Endothelial cell of umbilical vein (primary cell): ENCODE data around the gene HLA-DPB1. TPM values are rescaled to one million over a fixed set of nuclear protein-coding genes. Genes with fewer than 3 reads are reported as not detected.

ENCODE experiments used
- BruUV-seq: library from RNA; stranded (reverse); fragments of 400-500 nt; replicated peaks from 2 replicates; lab custom pipeline; 2021; lab: Mats Ljungman, UMichigan
- CTCF ChIA-PET: fragments of 300-600, 350-600 bp; sonication (Branson Sonifier 250); formaldehyde crosslinking; loops from one replicate; lab custom pipeline; 2021; ENCODE audit warnings: antibody characterized with exemption, inconsistent platforms; lab: Charles Lee
- POLR2A ChIA-PET: fragments of 300-600, 350-600 bp; sonication (Branson Sonifier 250); formaldehyde crosslinking; loops from one replicate; lab custom pipeline; 2021; ENCODE audit warnings: antibody characterized with exemption, inconsistent platforms; lab: Charles Lee
- DNase-seq: peaks from one replicate; pipeline ENCODE4 v3.0.0-alpha.2; 2011; ENCODE audit warnings: low read depth, low spot score
- FAIRE-seq: peaks from 2 replicates; lab custom pipeline; 2011; peaks lifted over from hg19 to GRCh38; lab: Jason Lieb, UNC
- H2AFZ ChIP-seq: 2 replicates; pipeline ENCODE4 v1.6.0; 2012; ENCODE audit warnings: low read depth, low read length, control low read depth, inconsistent platforms
- H3K27ac ChIP-seq: 2 replicates; pipeline ENCODE4 v1.5.1; 2011; ENCODE audit warnings: low read depth, mild to moderate bottlenecking, control low read depth, low read length, moderate library complexity; ENCODE audit not compliant: insufficient read depth
- H3K27me3 ChIP-seq, 2 experiments: 2 replicates each; pipeline versions ENCODE4 v1.6.0 to v1.6.1; 2011; ENCODE audit warnings: low read length in 2 of 2, mixed read lengths in 1 of 2; ENCODE audit not compliant: control insufficient read depth in 2 of 2, insufficient read depth in 2 of 2
- H3K36me3 ChIP-seq, 2 experiments: 2 replicates in 1 of 2; 3 replicates in 1 of 2; pipeline ENCODE4 v1.5.1; 2011; ENCODE audit warnings: low read length in 2 of 2, mild to moderate bottlenecking in 1 of 2, moderate library complexity in 1 of 2; ENCODE audit not compliant: control insufficient read depth in 2 of 2, insufficient read depth in 2 of 2; ENCODE audit errors: extremely low read depth in 1 of 2
- H3K4me1 ChIP-seq: 3 replicates; pipeline ENCODE4 v1.5.1; 2011; ENCODE audit warnings: mild to moderate bottlenecking, low read length; ENCODE audit not compliant: control insufficient read depth, insufficient read depth; ENCODE audit errors: extremely low read depth
- H3K4me2 ChIP-seq: 2 replicates; pipeline ENCODE4 v1.6.1; 2011; ENCODE audit warnings: low read length, control low read depth, mixed read lengths; ENCODE audit not compliant: insufficient read depth
- H3K4me3 ChIP-seq, 3 experiments: fragments of 200-600 bp in 1 of 3; sonication (generic), shearing (Covaris generic) in 1 of 3; replicated peaks in 1 of 3; 2 replicates each; pipeline ENCODE4 v1.5.1; 2011 to 2016; ENCODE audit warnings: control low read depth in 3 of 3, low read length in 3 of 3, mild to moderate bottlenecking in 2 of 3, inconsistent platforms in 1 of 3, low read depth in 1 of 3, moderate library complexity in 1 of 3; ENCODE audit not compliant: insufficient read depth in 1 of 3
- H3K79me2 ChIP-seq: 2 replicates; pipeline ENCODE4 v1.6.0; 2012; ENCODE audit warnings: low read length, inconsistent platforms; ENCODE audit not compliant: control insufficient read depth, insufficient read depth
- H3K9ac ChIP-seq: replicated peaks from 2 replicates; pipeline ENCODE3; 2011; ENCODE audit warnings: low read length, control low read depth; ENCODE audit not compliant: insufficient read depth; ENCODE audit errors: extremely low read depth
- H3K9me1 ChIP-seq: replicated peaks from 3 replicates; pipeline ENCODE4 v1.6.0; 2011; ENCODE audit warnings: mild to moderate bottlenecking, low read length; ENCODE audit not compliant: control insufficient read depth, insufficient read depth; ENCODE audit errors: extremely low read depth
- H3K9me3 ChIP-seq: replicated peaks from 2 replicates; pipeline ENCODE4 v1.5.1; 2012; ENCODE audit warnings: low read length, inconsistent platforms; ENCODE audit not compliant: control insufficient read depth, insufficient read depth
- H4K20me1 ChIP-seq: replicated peaks from 2 replicates; pipeline ENCODE3; 2011; ENCODE audit warnings: mild to moderate bottlenecking, low read length; ENCODE audit not compliant: control insufficient read depth, insufficient read depth; ENCODE audit errors: extremely low read depth
- CTCF ChIP-seq, 2 donors: IDR thresholded peaks; 1 replicate in 1 of 2; 2 replicates in 1 of 2; pipeline ENCODE4 v1.5.1; 2011; ENCODE audit warnings: low read length in 2 of 2, mild to moderate bottlenecking in 2 of 2, moderate library complexity in 2 of 2, control low read depth in 1 of 2, inconsistent platforms in 1 of 2, low read depth in 1 of 2; ENCODE audit not compliant: insufficient read depth in 1 of 2; ENCODE audit errors: extremely low read depth in 1 of 2
- EZH2 ChIP-seq: IDR thresholded peaks from 2 replicates; pipeline ENCODE4 v1.6.1; 2012; ENCODE audit warnings: borderline replicate concordance, low read depth, mild to moderate bottlenecking, moderate library complexity, low read length, inconsistent platforms; ENCODE audit not compliant: severe bottlenecking
- FOS ChIP-seq: IDR thresholded peaks from 2 replicates; pipeline ENCODE4 v1.6.1; 2011; ENCODE audit warnings: mild to moderate bottlenecking, low read length, moderate library complexity, borderline replicate concordance; ENCODE audit not compliant: insufficient read depth
- GATA2 ChIP-seq: IDR thresholded peaks from 2 replicates; pipeline ENCODE4 v1.7.0; 2011; ENCODE audit warnings: low read depth, mild to moderate bottlenecking, moderate library complexity, mixed read lengths, low read length; ENCODE audit not compliant: insufficient read length, insufficient read depth
- JUN ChIP-seq: IDR thresholded peaks from 2 replicates; pipeline ENCODE4 v1.6.1; 2011; ENCODE audit warnings: borderline replicate concordance, low read depth; ENCODE audit not compliant: insufficient read length, insufficient read depth
- MYC ChIP-seq: IDR thresholded peaks from one replicate; pipeline ENCODE4 v1.6.1; 2011; ENCODE audit warnings: mild to moderate bottlenecking, low read depth, low read length
- POLR2A ChIP-seq: IDR thresholded peaks from 2 replicates; pipeline ENCODE4 v1.6.1; 2012; ENCODE audit warnings: low read depth, mild to moderate bottlenecking, control low read depth, low read length
- POLR2AphosphoS5 ChIP-seq: IDR thresholded peaks from 2 replicates; pipeline ENCODE4 v1.6.1; 2012; ENCODE audit warnings: low read depth, mild to moderate bottlenecking, control low read depth, low read length, moderate library complexity; ENCODE audit not compliant: insufficient read depth
- dilution Hi-C: fragments of 300-500 bp; cut with MboI; formaldehyde crosslinking; loops from one replicate; pipeline ENCODE4 v1.15.0; 2019; ENCODE audit warnings: low sequenced_read_pairs; ENCODE audit not compliant: extremely low pct_ligation_motif_present
- intact Hi-C: fragments of 100-400 bp; cut with micrococcal nuclease; formaldehyde crosslinking; loops from one replicate; pipeline ENCODE4 v1.10.0; 2022
- polyA plus RNA-seq, 4 experiments: library from polyadenylated mRNA; depleted of rRNA in 3 of 4; stranded (reverse) in 3 of 4; unstranded in 1 of 4; fragments of >200 nt; gene quantifications; 2 replicates each; pipeline versions ENCODE4 v1.2.1 to v1.2.3, GENCODE V29; 2011 to 2012; ENCODE audit warnings: missing spikeins in 1 of 4
- total RNA-seq: library from RNA; stranded (reverse); gene quantifications from 2 replicates; pipeline ENCODE4 v1.2.3, GENCODE V29; 2021
- TF ChIP-seq, protein P1 (sequence below): IDR thresholded peaks from 2 replicates; pipeline ENCODE4 v1.6.1; 2011; ENCODE audit not compliant: insufficient read depth, insufficient read length

The HLA-DPB1 gene
- total and polyA plus RNA-seq, 2 donors (not counting 3 experiments of a cell fraction or from before 2014, with no cell fraction given) = 2.3 to 38.0 TPM

- Histone ChIP-seq H2AFZ (no peak overlapping the region), H3K9ac (no peak overlapping the region), H3K4me3 (no peak overlapping the region), H3K27me3 (no peaks in the 10 kb centered on the region), H3K27ac (no peak overlapping the region), H3K4me2 (no peak overlapping the region), H3K9me3 (no peaks in the 10 kb centered on the region), H3K79me2 (no peaks in the 10 kb centered on the region), H3K36me3 (no peaks in the 10 kb centered on the region), H4K20me1 (no peaks in the 10 kb centered on the region), H3K4me1 (no peaks in the 10 kb centered on the region), H3K9me1 (no peaks in the 10 kb centered on the region)
- no TSS peak for BruUV-seq
- intact Hi-C loops (no loop called here), dilution Hi-C loops (no loop called here)
- FAIRE-seq (no peak), DNase-seq (no peak)
- no peak for TF ChIP-seq JUN
- TF ChIP-seq FOS = no peak
- no peak for TF ChIP-seq POLR2AphosphoS5
- no peak for TF ChIP-seq POLR2A
- no peak for TF ChIP-seq GATA2
- no peak for TF ChIP-seq MYC
- TF ChIP-seq EZH2 = no peak
- TF ChIP-seq CTCF (IDR thresholded peaks at IDR 0.05; ENCODE audit: extremely low read depth in 1 of 2, insufficient read depth in 1 of 2, low read depth in 1 of 2, low read length in 2 of 2) = no peak
- TF ChIP-seq, protein P1, sequence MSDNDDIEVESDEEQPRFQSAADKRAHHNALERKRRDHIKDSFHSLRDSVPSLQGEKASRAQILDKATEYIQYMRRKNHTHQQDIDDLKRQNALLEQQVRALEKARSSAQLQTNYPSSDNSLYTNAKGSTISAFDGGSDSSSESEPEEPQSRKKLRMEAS = no peak
- ChIA-PET CTCF (interaction anchor here (1.1 to 1.5 kb wide), 2 partner anchors 50 to 131 kb away, joined by 3 read pairs; no protein-coding TSS in a partner anchor), POLR2A (no interaction called here)
These were observed 11.1 kb upstream of the HLA-DPB1 start for GRCh38 chr6:33064723-33065122.
